Neural progenitor cell (in vitro differentiated cells): ENCODE measurements around the gene CYP4F2. TPM values are rescaled to one million over a fixed set of nuclear protein-coding genes. Genes with fewer than 3 reads are reported as not detected.
"Not testable (repeated sequence)": the region's sequence is repeated elsewhere in the genome, so short reads cannot be mapped to it uniquely, and the experiment has no call there.

Experiments used
- DNase-seq: peaks from one replicate; pipeline ENCODE4 v3.0.0-alpha.2; 2016; ENCODE audit warnings: low spot score
- H2AFZ ChIP-seq: fragments of 200-600 bp; sonication (generic); replicated peaks from 2 replicates; pipeline ENCODE4 v1.6.1; 2016; ENCODE audit warnings: antibody characterized with exemption
- H3F3A ChIP-seq: fragments of 200-600 bp; sonication (generic); 2 replicates; pipeline ENCODE4 v1.6.1; 2016; ENCODE audit warnings: antibody characterized with exemption, low read depth
- H3K27ac ChIP-seq: fragments of 200-600 bp; sonication (generic); 2 replicates; pipeline ENCODE4 v1.5.1; 2016; ENCODE audit warnings: mild to moderate bottlenecking
- H3K27me3 ChIP-seq: fragments of 200-600 bp; sonication (generic); 2 replicates; pipeline ENCODE4 v1.6.1; 2016; ENCODE audit warnings: mild to moderate bottlenecking, moderate library complexity
- H3K36me3 ChIP-seq: fragments of 200-600 bp; sonication (generic); 2 replicates; pipeline ENCODE4 v1.5.1; 2016
- H3K4me1 ChIP-seq: fragments of 200-600 bp; sonication (generic); 2 replicates; pipeline ENCODE4 v1.6.1; 2016; ENCODE audit warnings: mixed run types
- H3K4me2 ChIP-seq: fragments of 200-600 bp; sonication (generic); 2 replicates; pipeline ENCODE4 v1.6.1; 2016
- H3K4me3 ChIP-seq: fragments of 200-600 bp; sonication (generic); 2 replicates; pipeline ENCODE4 v1.5.1; 2016
- H3K79me2 ChIP-seq: fragments of 200-600 bp; sonication (generic); 2 replicates; pipeline ENCODE4 v1.6.1; 2016; ENCODE audit warnings: low read depth
- H3K9ac ChIP-seq: fragments of 200-600 bp; sonication (generic); 2 replicates; pipeline ENCODE4 v1.6.1; 2016
- H3K9me3 ChIP-seq: fragments of 200-600 bp; sonication (generic); 2 replicates; pipeline ENCODE4 v1.5.1; 2016; ENCODE audit warnings: low read depth
- H4K20me1 ChIP-seq: fragments of 200-600 bp; sonication (generic); 2 replicates; pipeline ENCODE4 v1.6.1; 2016; ENCODE audit warnings: low read depth
- H3K27ac Mint-ChIP-seq: 3 replicates; pipeline ENCODE4 v1.8.0; 2021; ENCODE audit warnings: mixed read lengths
- H3K27me3 Mint-ChIP-seq: 2 replicates; pipeline ENCODE4 v1.8.0; 2022; ENCODE audit warnings: low read depth, mild to moderate bottlenecking, inconsistent platforms, moderate library complexity, mixed read lengths; ENCODE audit not compliant: insufficient read depth
- H3K36me3 Mint-ChIP-seq: 3 replicates; pipeline ENCODE4 v1.8.0; 2021; ENCODE audit warnings: mixed read lengths
- H3K4me1 Mint-ChIP-seq: 3 replicates; pipeline ENCODE4 v1.8.0; 2021; ENCODE audit warnings: mixed read lengths
- H3K4me3 Mint-ChIP-seq: 3 replicates; pipeline ENCODE4 v1.8.0; 2021; ENCODE audit warnings: mild to moderate bottlenecking, moderate library complexity, mixed read lengths
- H3K9me3 Mint-ChIP-seq: 3 replicates; pipeline ENCODE4 v1.8.0; 2020; ENCODE audit warnings: mixed read lengths
- EZH2 ChIP-seq: fragments of 200-600 bp; sonication (generic); IDR thresholded peaks from 2 replicates; pipeline ENCODE4 v1.6.1; 2017; ENCODE audit warnings: antibody characterized with exemption, mild to moderate bottlenecking, moderate library complexity
- EZH2phosphoT487 ChIP-seq: fragments of 200-600 bp; sonication (generic); IDR thresholded peaks from 2 replicates; pipeline ENCODE4 v1.6.1; 2017; ENCODE audit warnings: antibody characterized with exemption
- small RNA-seq: library from RNA; depleted of rRNA; stranded (forward); fragments of <200 nt; gene quantifications from one replicate; pipeline ENCODE3, GENCODE V24; 2015
- total RNA-seq: library from RNA; depleted of rRNA; stranded (reverse); fragments of >200 nt; gene quantifications from 2 replicates; pipeline ENCODE4 v1.2.3, GENCODE V29; 2015; ENCODE audit warnings: low replicate concordance
- TF ChIP-seq, protein P1 (sequence below): fragments of 200-600 bp; sonication (generic); IDR thresholded peaks from 2 replicates; pipeline ENCODE4 v1.5.1; 2017; ENCODE audit warnings: antibody characterized with exemption, mild to moderate bottlenecking

CYP4F2 gene
- total RNA-seq, 1 donor from 2014 or later, result not detected

DNA sequence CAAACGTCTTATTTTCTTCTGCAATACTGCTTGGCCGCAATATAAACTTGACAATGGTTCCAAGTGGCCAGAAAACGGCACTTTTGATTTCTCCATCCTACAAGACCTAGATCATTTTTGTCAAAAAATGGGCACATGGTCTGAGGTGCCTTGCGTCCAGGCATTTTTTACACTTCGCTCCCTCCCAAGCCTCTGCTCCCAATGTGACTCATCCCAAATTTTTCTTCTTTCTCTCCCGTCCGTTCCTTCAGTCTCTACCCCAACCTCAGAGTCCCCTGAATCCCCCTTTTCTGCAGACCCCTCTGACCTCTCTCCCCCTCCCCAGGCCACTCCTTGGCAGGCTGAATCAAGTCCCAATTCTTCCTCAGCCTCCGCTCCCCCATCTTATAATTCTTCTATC is 68.1 kb downstream of the CYP4F2 start:
- Mint-ChIP-seq H3K9me3 (peaks cover 25% of the 10 kb centered on the region), H3K27ac (no peak overlapping the region), H3K27me3 (peaks cover 3% of the 10 kb centered on the region), H3K4me1 (no peaks in the 10 kb centered on the region), H3K36me3 (no peaks in the 10 kb centered on the region), H3K4me3 (no peak overlapping the region)
- H3K9me3 ChIP-seq, result peaks cover 3% of the 10 kb centered on the region
- no peak overlapping the region for H3K4me2 ChIP-seq
- no peak overlapping the region for H3K4me3 ChIP-seq
- H3K27ac ChIP-seq, result no peak overlapping the region
- DNase-seq, result no peak
- no peaks in the 10 kb centered on the region for H3K36me3 ChIP-seq
- no peaks in the 10 kb centered on the region for H3F3A ChIP-seq
- no peaks in the 10 kb centered on the region for H3K27me3 ChIP-seq
- no peaks in the 10 kb centered on the region for H4K20me1 ChIP-seq
- H3K4me1 ChIP-seq, result no peaks in the 10 kb centered on the region
- no peak overlapping the region for H3K9ac ChIP-seq
- no peak for TF ChIP-seq EZH2phosphoT487
- TF ChIP-seq, protein P1, sequence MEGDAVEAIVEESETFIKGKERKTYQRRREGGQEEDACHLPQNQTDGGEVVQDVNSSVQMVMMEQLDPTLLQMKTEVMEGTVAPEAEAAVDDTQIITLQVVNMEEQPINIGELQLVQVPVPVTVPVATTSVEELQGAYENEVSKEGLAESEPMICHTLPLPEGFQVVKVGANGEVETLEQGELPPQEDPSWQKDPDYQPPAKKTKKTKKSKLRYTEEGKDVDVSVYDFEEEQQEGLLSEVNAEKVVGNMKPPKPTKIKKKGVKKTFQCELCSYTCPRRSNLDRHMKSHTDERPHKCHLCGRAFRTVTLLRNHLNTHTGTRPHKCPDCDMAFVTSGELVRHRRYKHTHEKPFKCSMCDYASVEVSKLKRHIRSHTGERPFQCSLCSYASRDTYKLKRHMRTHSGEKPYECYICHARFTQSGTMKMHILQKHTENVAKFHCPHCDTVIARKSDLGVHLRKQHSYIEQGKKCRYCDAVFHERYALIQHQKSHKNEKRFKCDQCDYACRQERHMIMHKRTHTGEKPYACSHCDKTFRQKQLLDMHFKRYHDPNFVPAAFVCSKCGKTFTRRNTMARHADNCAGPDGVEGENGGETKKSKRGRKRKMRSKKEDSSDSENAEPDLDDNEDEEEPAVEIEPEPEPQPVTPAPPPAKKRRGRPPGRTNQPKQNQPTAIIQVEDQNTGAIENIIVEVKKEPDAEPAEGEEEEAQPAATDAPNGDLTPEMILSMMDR, result no peak
- no peak for TF ChIP-seq EZH2
- H2AFZ ChIP-seq, result no peak overlapping the region
- H3K79me2 ChIP-seq, result no peaks in the 10 kb centered on the region

DNA sequence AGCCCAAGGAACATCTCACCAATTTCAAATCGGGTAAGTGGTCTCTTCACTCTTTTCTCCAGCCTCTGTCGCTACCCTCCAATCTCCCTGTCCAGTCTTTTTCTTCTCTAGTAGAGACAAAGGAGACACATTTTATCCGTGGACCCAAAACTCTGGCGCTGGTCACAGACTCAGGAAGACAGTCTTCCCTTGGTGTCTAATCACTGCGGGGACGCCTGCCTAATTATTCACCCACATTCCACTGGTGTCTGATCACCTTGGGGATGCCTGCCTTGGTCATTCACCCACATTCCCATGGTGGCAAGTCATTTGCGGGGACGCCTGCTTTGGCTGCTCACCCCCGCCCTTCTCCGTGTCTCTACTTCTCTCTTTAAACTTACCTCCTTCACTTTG is 68.6 kb downstream of the CYP4F2 start:
- no peak overlapping the region for H3K27ac Mint-ChIP-seq
- H3K79me2 ChIP-seq, result no peaks in the 10 kb centered on the region
- H3K36me3 Mint-ChIP-seq, result no peaks in the 10 kb centered on the region
- H3K27me3 ChIP-seq, result no peaks in the 10 kb centered on the region
- no peak overlapping the region for H3K9ac ChIP-seq
- no peak overlapping the region for H3K4me3 ChIP-seq
- H3K27ac ChIP-seq, result no peak overlapping the region
- H3F3A ChIP-seq, result no peaks in the 10 kb centered on the region
- no peaks in the 10 kb centered on the region for H4K20me1 ChIP-seq
- peaks cover 3% of the 10 kb centered on the region for H3K27me3 Mint-ChIP-seq
- no peak for DNase-seq
- H3K9me3 ChIP-seq, result peaks cover 3% of the 10 kb centered on the region
- no peak overlapping the region for H2AFZ ChIP-seq
- peaks cover 25% of the 10 kb centered on the region for H3K9me3 Mint-ChIP-seq
- no peaks in the 10 kb centered on the region for H3K36me3 ChIP-seq
- no peak overlapping the region for H3K4me3 Mint-ChIP-seq
- no peaks in the 10 kb centered on the region for H3K4me1 Mint-ChIP-seq
- H3K4me1 ChIP-seq, result no peaks in the 10 kb centered on the region
- TF ChIP-seq, protein P1, result no peak
- TF ChIP-seq EZH2, result no peak
- TF ChIP-seq EZH2phosphoT487, result no peak
- H3K4me2 ChIP-seq, result no peak overlapping the region

- H2AFZ ChIP-seq, H3K27me3 Mint-ChIP-seq, H3K9me3 ChIP-seq, H3K27me3 ChIP-seq, H3K4me3 ChIP-seq, H3K4me1 ChIP-seq, H3K4me2 ChIP-seq, H4K20me1 ChIP-seq, H3K4me1 Mint-ChIP-seq, H3K36me3 Mint-ChIP-seq, H3K27ac Mint-ChIP-seq, H3F3A ChIP-seq, H3K4me3 Mint-ChIP-seq, H3K27ac ChIP-seq, H3K79me2 ChIP-seq, H3K36me3 ChIP-seq, H3K9ac ChIP-seq, DNase-seq: not testable (repeated sequence)
- H3K9me3 Mint-ChIP-seq, result peaks cover 27% of the 10 kb centered on the region
Measured at GRCh38 chr19:15828611-15829305, 69.1 kb downstream of the CYP4F2 start.

DNA sequence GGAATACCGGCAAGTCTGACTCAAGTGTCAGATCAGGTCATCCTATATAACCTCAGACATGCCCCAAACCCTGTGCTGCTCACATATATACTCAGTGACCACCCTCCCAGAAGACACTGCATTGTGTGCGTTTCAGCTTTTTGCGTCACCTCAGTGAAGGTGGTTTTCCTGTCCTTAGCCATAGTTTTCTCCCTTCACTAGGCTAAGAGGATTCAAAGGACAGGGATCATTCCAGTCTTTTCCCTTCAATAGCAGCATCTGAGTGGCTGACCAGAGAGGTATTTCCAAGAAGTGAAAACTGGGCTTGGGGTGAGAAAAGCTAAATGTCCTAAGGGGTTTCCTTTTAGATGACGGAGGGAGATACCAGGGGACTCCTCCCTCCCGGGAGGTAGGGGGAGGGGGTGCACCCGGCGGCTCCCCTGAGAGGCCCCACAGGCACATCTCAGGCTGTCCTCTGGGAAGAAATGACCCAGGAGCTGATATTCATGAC is 69.7 kb downstream of the CYP4F2 start:
- Mint-ChIP-seq H3K9me3 (peaks cover 27% of the 10 kb centered on the region), H3K36me3 (no peaks in the 10 kb centered on the region), H3K4me1 (no peaks in the 10 kb centered on the region), H3K27me3 (peaks cover 3% of the 10 kb centered on the region), H3K27ac (no peak overlapping the region), H3K4me3 (no peak overlapping the region)
- no peak overlapping the region for H3K4me2 ChIP-seq
- no peaks in the 10 kb centered on the region for H3F3A ChIP-seq
- H3K4me3 ChIP-seq, result no peak overlapping the region
- no peaks in the 10 kb centered on the region for H3K27me3 ChIP-seq
- DNase-seq, result no peak
- TF ChIP-seq, protein P1, result no peak
- no peak for TF ChIP-seq EZH2phosphoT487
- no peak for TF ChIP-seq EZH2
- H3K9me3 ChIP-seq, result peaks cover 9% of the 10 kb centered on the region
- H3K36me3 ChIP-seq, result no peaks in the 10 kb centered on the region
- no peak overlapping the region for H2AFZ ChIP-seq
- no peak overlapping the region for H3K27ac ChIP-seq
- H3K79me2 ChIP-seq, result no peaks in the 10 kb centered on the region
- H3K9ac ChIP-seq, result no peak overlapping the region
- H4K20me1 ChIP-seq, result no peaks in the 10 kb centered on the region
- no peaks in the 10 kb centered on the region for H3K4me1 ChIP-seq

Small RNA genes lying within 50 kb of the gene (small RNA-seq; reads per million reads assigned to genes)
- not detected for gene CYP4F36P

Other genes with a start within 250 kb of the CYP4F2 start
- not detected in 2 replicates for gene CYP4F12, start 225.0 kb downstream of the CYP4F2 start, total RNA-seq
- not detected in 2 replicates for gene OR10H2, start 170.1 kb downstream of the CYP4F2 start, total RNA-seq
- gene OR10H3, start 160.1 kb downstream of the CYP4F2 start, total RNA-seq, result not detected in 2 replicates
- not detected in 2 replicates for gene OR10H5, start 110.4 kb downstream of the CYP4F2 start, total RNA-seq
- not detected in 2 replicates for gene OR10H1, start 82.4 kb downstream of the CYP4F2 start, total RNA-seq
- not detected in 2 replicates for gene CYP4F11, start 36.5 kb upstream of the CYP4F2 start, total RNA-seq
- not detected in 2 replicates for gene OR10H4, start 50.9 kb upstream of the CYP4F2 start, total RNA-seq
- 446 and 535 TPM in 2 replicates for gene TPM4, start 178.4 kb upstream of the CYP4F2 start, total RNA-seq
- 39.2 and 61.7 TPM in 2 replicates for gene RAB8A, start 213.8 kb upstream of the CYP4F2 start, total RNA-seq
- gene HSH2D, start 245.6 kb upstream of the CYP4F2 start, total RNA-seq, result not detected in 2 replicates